Liver (tissue), 9 donors: ENCODE results near the gene ITGB2. TPM values are rescaled to one million over a fixed set of nuclear protein-coding genes. Genes with fewer than 3 reads are reported as not detected.

Experiments
- DNase-seq: peaks from one replicate; pipeline ENCODE4 v3.0.0-alpha.2; 2017; ENCODE audit warnings: low spot score
- H3K27ac ChIP-seq, 2 donors: one replicate each; pipeline ENCODE4 v1.7.0; 2013; ENCODE audit warnings: inconsistent platforms in 2 of 2, low read length in 2 of 2, control low read depth in 1 of 2, low read depth in 1 of 2, mild to moderate bottlenecking in 1 of 2
- H3K27me3 ChIP-seq, 4 donors: one replicate each; pipeline versions ENCODE4 v1.6.1 to v1.7.0; 2013; ENCODE audit warnings: low read length in 3 of 4, inconsistent platforms in 1 of 4, mild to moderate bottlenecking in 1 of 4, moderate library complexity in 1 of 4; ENCODE audit not compliant: control insufficient read depth in 4 of 4, insufficient read depth in 4 of 4
- H3K36me3 ChIP-seq, 4 donors: one replicate each; pipeline versions ENCODE4 v1.6.1 to v1.7.0; 2013; ENCODE audit warnings: low read length in 3 of 4, mild to moderate bottlenecking in 3 of 4, low read depth in 1 of 4, moderate library complexity in 1 of 4; ENCODE audit not compliant: control insufficient read depth in 4 of 4, insufficient read depth in 3 of 4
- H3K4me1 ChIP-seq, 4 donors: one replicate each; pipeline versions ENCODE4 v1.6.1 to v1.7.0; 2013; ENCODE audit warnings: low read length in 3 of 4, mild to moderate bottlenecking in 3 of 4, moderate library complexity in 1 of 4; ENCODE audit not compliant: control insufficient read depth in 4 of 4, insufficient read depth in 4 of 4
- H3K4me3 ChIP-seq, 3 donors: one replicate each; pipeline versions ENCODE4 v1.6.1 to v1.7.0; 2013; ENCODE audit warnings: low read length in 3 of 3, control low read depth in 1 of 3, low read depth in 1 of 3, mild to moderate bottlenecking in 1 of 3
- H3K9ac ChIP-seq, 2 donors: one replicate each; pipeline ENCODE4 v1.7.0; 2013; ENCODE audit warnings: low read length in 2 of 2, mild to moderate bottlenecking in 2 of 2, moderate library complexity in 2 of 2, control low read depth in 1 of 2, low read depth in 1 of 2
- H3K9me3 ChIP-seq, 4 donors: one replicate each; pipeline versions ENCODE4 v1.6.1 to v1.7.0; 2013; ENCODE audit warnings: low read length in 3 of 4; ENCODE audit not compliant: control insufficient read depth in 4 of 4
- ATF3 ChIP-seq: IDR thresholded peaks from 2 replicates; pipeline ENCODE4 v1.6.1; 2016; ENCODE audit warnings: antibody characterized with exemption
- EGR1 ChIP-seq, 2 donors: IDR thresholded peaks; 2 replicates each; pipeline ENCODE4 v1.6.1; 2016 to 2018; ENCODE audit warnings: antibody characterized with exemption in 2 of 2, low read depth in 2 of 2
- FOXA1 ChIP-seq: IDR thresholded peaks from 2 replicates; pipeline ENCODE4 v1.6.1; 2016; ENCODE audit warnings: antibody characterized with exemption
- FOXA2 ChIP-seq: IDR thresholded peaks from 2 replicates; pipeline ENCODE4 v1.6.1; 2016; ENCODE audit warnings: antibody characterized with exemption
- HNF4A ChIP-seq, 2 donors: conservative IDR thresholded peaks; 2 replicates each; pipeline ENCODE4 v1.6.1; 2016; ENCODE audit warnings: antibody characterized with exemption in 2 of 2, mild to moderate bottlenecking in 2 of 2
- HNF4G ChIP-seq: IDR thresholded peaks from 2 replicates; pipeline ENCODE4 v1.6.1; 2016; ENCODE audit warnings: antibody characterized with exemption
- NR2F2 ChIP-seq: IDR thresholded peaks from 2 replicates; pipeline ENCODE4 v1.6.1; 2016; ENCODE audit warnings: antibody characterized with exemption
- RAD21 ChIP-seq, 2 donors: IDR thresholded peaks; 2 replicates each; pipeline ENCODE4 v1.6.1; 2016; ENCODE audit warnings: antibody characterized with exemption in 2 of 2, mild to moderate bottlenecking in 2 of 2
- RXRA ChIP-seq, 2 donors: IDR thresholded peaks; 2 replicates each; pipeline ENCODE4 v1.6.1; 2017 to 2018; ENCODE audit warnings: antibody characterized with exemption in 2 of 2, mild to moderate bottlenecking in 1 of 2
- SP1 ChIP-seq: IDR thresholded peaks from 2 replicates; pipeline ENCODE4 v1.6.1; 2018; ENCODE audit warnings: antibody characterized with exemption, mild to moderate bottlenecking
- YY1 ChIP-seq: IDR thresholded peaks from 2 replicates; pipeline ENCODE4 v1.6.1; 2016; ENCODE audit warnings: antibody characterized with exemption, mild to moderate bottlenecking
- WGBS: extraction: QIAGEN DNeasy Blood & Tissue Kit; methylation state at CpG from one replicate; pipeline ENCODE4 v1.1.7; 2013; 5-methylcytosine and 5-hydroxymethylcytosine counted together
- polyA plus RNA-seq, 2 donors: library from polyadenylated mRNA; stranded (reverse) in 1 of 2; unstranded in 1 of 2; fragments of 200-250 nt in 1 of 2; fragments of >200 nt in 1 of 2; fragmentation: Nextera tagmentation in 1 of 2; extraction: Ambion mirVana in 1 of 2; gene quantifications; one replicate each; pipeline versions ENCODE4 v1.2.1 to v1.2.3, GENCODE V29; 2013 to 2015
- total RNA-seq, 2 donors: library from RNA; depleted of rRNA; stranded (reverse); fragments of >200 nt; gene quantifications; one replicate each; pipeline ENCODE4 v1.2.3, GENCODE V29; 2014
- TF ChIP-seq, protein P1 (sequence below): IDR thresholded peaks from 2 replicates; pipeline ENCODE4 v1.6.1; 2016; ENCODE audit warnings: antibody characterized with exemption, mild to moderate bottlenecking
- TF ChIP-seq, protein P2 (sequence below): fragments of 150-350 bp; IDR thresholded peaks from 2 replicates; pipeline ENCODE4 v1.5.1; 2017; ENCODE audit warnings: improper control_type of control experiment, low read depth, low read length; ENCODE audit not compliant: missing input control
- donor health status: healthy.
- donor health status: healthy.
- donor health status: healthy.
- donor health status: healthy.
- donor health status: healthy.

Gene ITGB2
- total and polyA plus RNA-seq, 4 donors, result 9.6 to 50.6 (median 28.7) TPM

GRCh38 chr21:44959376-44960091, 38.8 kb upstream of the ITGB2 start:
- no peaks in the 10 kb centered on the region for H3K27me3 ChIP-seq
- TF ChIP-seq HNF4G (no peak), FOXA2 (no peak), EGR1 (IDR thresholded peaks at IDR 0.05; ENCODE audit: low read depth in 2 of 2) (no peak)
- peaks cover 3 to 18% (median 12%) of the 10 kb centered on the region in 4 donors for H3K4me1 ChIP-seq
- no peak overlapping the region for H3K9ac ChIP-seq
- DNase-seq, result no peak
- peak overlapping the region; percentile 63 to 64 for H3K27ac ChIP-seq
- no peaks in the 10 kb centered on the region for H3K9me3 ChIP-seq
- WGBS, result 91% methylated on average over 26 of the region's 26 CpGs
- no peak overlapping the region for H3K4me3 ChIP-seq
- peaks cover 5 to 19% (median 11%) of the 10 kb centered on the region in 4 donors for H3K36me3 ChIP-seq

DNA sequence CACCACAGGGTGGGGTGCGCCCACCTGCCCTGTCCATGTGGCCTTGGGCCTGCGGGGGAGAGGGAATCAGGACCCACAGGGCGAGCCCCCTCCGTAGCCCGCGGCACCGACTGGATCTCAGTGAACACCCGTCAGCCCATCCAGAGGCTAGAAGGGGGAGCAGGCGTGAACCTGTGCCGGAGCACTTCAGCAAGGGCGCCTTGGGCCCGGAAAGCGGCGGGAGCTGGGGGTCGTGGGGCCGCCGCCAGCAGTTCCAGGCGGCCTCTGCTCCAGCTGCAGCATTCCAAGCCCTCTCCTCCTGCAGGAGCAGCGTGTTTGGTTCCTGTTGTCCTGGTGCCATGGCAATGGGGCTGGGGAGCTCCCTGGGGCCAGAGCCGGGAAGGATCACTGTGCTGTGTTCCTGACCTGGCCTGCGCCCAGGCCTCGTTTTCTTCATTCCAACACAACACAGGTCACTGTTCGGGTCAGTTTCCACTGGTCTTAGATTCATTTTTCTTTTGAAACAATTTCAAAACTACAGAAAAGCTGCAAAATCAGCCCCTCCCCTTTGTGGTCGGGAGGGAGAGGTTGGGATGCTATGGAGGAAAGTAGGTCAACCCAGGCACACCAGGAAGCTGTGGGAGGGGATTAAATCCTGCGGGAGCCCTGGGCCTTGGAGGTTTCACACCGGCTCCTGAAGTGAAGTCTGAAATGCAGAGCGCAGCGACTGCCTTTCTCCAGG, 37.9 kb upstream of the ITGB2 start:
- Histone ChIP-seq H3K27ac (peak overlapping the region; percentile 64 to 75), H3K27me3 (no peaks in the 10 kb centered on the region), H3K36me3 (peaks cover 5 to 19% (median 11%) of the 10 kb centered on the region in 4 donors), H3K4me1 (peaks cover 3 to 18% (median 12%) of the 10 kb centered on the region in 4 donors), H3K4me3 (no peak overlapping the region), H3K9ac (no peak overlapping the region), H3K9me3 (no peaks in the 10 kb centered on the region)
- 63% methylated on average over 28 of the region's 28 CpGs for WGBS
- DNase-seq, result no peak
- no peak for TF ChIP-seq YY1
- TF ChIP-seq, protein P1, sequence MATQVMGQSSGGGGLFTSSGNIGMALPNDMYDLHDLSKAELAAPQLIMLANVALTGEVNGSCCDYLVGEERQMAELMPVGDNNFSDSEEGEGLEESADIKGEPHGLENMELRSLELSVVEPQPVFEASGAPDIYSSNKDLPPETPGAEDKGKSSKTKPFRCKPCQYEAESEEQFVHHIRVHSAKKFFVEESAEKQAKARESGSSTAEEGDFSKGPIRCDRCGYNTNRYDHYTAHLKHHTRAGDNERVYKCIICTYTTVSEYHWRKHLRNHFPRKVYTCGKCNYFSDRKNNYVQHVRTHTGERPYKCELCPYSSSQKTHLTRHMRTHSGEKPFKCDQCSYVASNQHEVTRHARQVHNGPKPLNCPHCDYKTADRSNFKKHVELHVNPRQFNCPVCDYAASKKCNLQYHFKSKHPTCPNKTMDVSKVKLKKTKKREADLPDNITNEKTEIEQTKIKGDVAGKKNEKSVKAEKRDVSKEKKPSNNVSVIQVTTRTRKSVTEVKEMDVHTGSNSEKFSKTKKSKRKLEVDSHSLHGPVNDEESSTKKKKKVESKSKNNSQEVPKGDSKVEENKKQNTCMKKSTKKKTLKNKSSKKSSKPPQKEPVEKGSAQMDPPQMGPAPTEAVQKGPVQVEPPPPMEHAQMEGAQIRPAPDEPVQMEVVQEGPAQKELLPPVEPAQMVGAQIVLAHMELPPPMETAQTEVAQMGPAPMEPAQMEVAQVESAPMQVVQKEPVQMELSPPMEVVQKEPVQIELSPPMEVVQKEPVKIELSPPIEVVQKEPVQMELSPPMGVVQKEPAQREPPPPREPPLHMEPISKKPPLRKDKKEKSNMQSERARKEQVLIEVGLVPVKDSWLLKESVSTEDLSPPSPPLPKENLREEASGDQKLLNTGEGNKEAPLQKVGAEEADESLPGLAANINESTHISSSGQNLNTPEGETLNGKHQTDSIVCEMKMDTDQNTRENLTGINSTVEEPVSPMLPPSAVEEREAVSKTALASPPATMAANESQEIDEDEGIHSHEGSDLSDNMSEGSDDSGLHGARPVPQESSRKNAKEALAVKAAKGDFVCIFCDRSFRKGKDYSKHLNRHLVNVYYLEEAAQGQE, result no peak
- TF ChIP-seq NR2F2, result peak; percentile 99
- TF ChIP-seq EGR1 (IDR thresholded peaks at IDR 0.05; ENCODE audit: low read depth in 2 of 2), result no peak
- peak in 1 of 2 donors; percentile 36 for TF ChIP-seq HNF4A (conservative IDR thresholded peaks at IDR 0.05)
- TF ChIP-seq RAD21 (IDR thresholded peaks at IDR 0.05), result peak; percentile 39 to 49
- TF ChIP-seq SP1, result peak; percentile 82
- peak; percentile 80 to 87 for TF ChIP-seq RXRA (IDR thresholded peaks at IDR 0.05)

DNA sequence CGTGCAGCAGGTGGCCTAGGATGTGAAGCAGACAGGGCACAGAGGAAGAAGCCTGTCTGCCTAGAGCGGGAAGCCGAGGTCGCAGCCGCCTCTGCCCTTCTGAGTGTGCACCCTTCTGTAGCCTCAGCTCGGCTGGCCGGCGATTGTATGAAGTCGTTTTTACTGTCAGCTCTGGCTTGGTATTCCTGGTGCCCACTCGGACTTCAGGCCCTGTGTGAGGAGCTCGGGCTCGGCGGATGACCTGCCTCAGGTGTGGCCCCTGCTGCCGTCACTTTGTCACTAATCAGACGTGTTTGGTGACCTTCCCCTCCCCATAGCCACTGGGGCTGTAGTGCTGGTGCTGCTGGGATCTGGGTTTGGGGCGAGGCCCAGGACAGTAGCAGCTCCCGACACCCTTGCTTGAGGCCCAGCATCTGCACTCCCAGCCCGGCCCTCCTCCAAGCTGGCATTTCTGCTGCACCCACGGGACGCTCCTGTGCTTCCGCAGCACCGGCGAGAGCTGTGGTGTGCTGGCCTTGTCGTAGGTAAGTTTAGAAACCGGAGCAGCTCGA, 37.3 kb upstream of the ITGB2 start:
- Histone ChIP-seq H3K27me3 (no peaks in the 10 kb centered on the region), H3K9ac (no peak overlapping the region), H3K36me3 (peaks cover 5 to 19% (median 11%) of the 10 kb centered on the region in 4 donors), H3K9me3 (no peaks in the 10 kb centered on the region), H3K27ac (peak overlapping the region; percentile 64 to 75), H3K4me1 (peaks cover 3 to 18% (median 12%) of the 10 kb centered on the region in 4 donors), H3K4me3 (no peak overlapping the region)
- TF ChIP-seq HNF4A (conservative IDR thresholded peaks at IDR 0.05) (no peak), NR2F2 (no peak), SP1 (no peak), FOXA1 (no peak), ATF3 (no peak)
- TF ChIP-seq, protein P2, sequence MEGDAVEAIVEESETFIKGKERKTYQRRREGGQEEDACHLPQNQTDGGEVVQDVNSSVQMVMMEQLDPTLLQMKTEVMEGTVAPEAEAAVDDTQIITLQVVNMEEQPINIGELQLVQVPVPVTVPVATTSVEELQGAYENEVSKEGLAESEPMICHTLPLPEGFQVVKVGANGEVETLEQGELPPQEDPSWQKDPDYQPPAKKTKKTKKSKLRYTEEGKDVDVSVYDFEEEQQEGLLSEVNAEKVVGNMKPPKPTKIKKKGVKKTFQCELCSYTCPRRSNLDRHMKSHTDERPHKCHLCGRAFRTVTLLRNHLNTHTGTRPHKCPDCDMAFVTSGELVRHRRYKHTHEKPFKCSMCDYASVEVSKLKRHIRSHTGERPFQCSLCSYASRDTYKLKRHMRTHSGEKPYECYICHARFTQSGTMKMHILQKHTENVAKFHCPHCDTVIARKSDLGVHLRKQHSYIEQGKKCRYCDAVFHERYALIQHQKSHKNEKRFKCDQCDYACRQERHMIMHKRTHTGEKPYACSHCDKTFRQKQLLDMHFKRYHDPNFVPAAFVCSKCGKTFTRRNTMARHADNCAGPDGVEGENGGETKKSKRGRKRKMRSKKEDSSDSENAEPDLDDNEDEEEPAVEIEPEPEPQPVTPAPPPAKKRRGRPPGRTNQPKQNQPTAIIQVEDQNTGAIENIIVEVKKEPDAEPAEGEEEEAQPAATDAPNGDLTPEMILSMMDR, result no peak
- 90% methylated on average over 26 of the region's 26 CpGs for WGBS
- no peak for DNase-seq
